GM18867 (cell line): Measurements from ENCODE around the gene PLEKHG2.

Experiments used
- ATAC-seq: cut with Tn5 transposase; IDR thresholded peaks from one replicate; pipeline ENCODE4 v1.9.1; 2021; ENCODE audit warnings: mild to moderate bottlenecking, moderate library complexity; ENCODE audit not compliant: unreplicated experiment

Gene PLEKHG2

GRCh38 chr19:39406656-39407409 is 5.6 kb upstream of the PLEKHG2 start, which contains the start of gene ZFP36:
Gene ZFP36, plus strand, starts transcription at chr19:39406847. Its CDS starts 58 bp downstream, at chr19:39406905.
- no peak for ATAC-seq

- ATAC-seq = no peak
Observed at GRCh38 chr19:39407410-39407659, 5.1 kb upstream of the PLEKHG2 start.

- ATAC-seq = no peak
Observed at GRCh38 chr19:39407660-39408391, 4.6 kb upstream of the PLEKHG2 start.

GRCh38 chr19:39408392-39409207 is 3.9 kb upstream of the PLEKHG2 start:
- ATAC-seq = no peak

GRCh38 chr19:39409208-39410016 is 3.1 kb upstream of the PLEKHG2 start:
- no peak for ATAC-seq

- peak; percentile 14 for ATAC-seq
Observed at GRCh38 chr19:39410017-39410830, 2.2 kb upstream of the PLEKHG2 start.

- no peak for ATAC-seq
Observed at GRCh38 chr19:39410831-39411080, 1.7 kb upstream of the PLEKHG2 start.

GRCh38 chr19:39411081-39411831 is 1.2 kb upstream of the PLEKHG2 start:
- no peak for ATAC-seq

GRCh38 chr19:39411832-39412099 is 703 bp upstream of the PLEKHG2 start:
- peak; percentile 19 for ATAC-seq

- ATAC-seq = no peak
Observed at GRCh38 chr19:39412867-39413271, 400 bp downstream of the PLEKHG2 start.

- no peak for ATAC-seq
Observed at GRCh38 chr19:39413272-39413910, 922 bp downstream of the PLEKHG2 start.

GRCh38 chr19:39413911-39414608 is 1.6 kb downstream of the PLEKHG2 start:
- ATAC-seq = no peak

GRCh38 chr19:39415111-39416046 is 2.9 kb downstream of the PLEKHG2 start:
- ATAC-seq = no peak

GRCh38 chr19:39416152-39417120 is 4.0 kb downstream of the PLEKHG2 start:
- ATAC-seq = no peak

- ATAC-seq = no peak
Observed at GRCh38 chr19:39417463-39418181, 5.2 kb downstream of the PLEKHG2 start.

GRCh38 chr19:39419003-39419402 is 6.5 kb downstream of the PLEKHG2 start:
- ATAC-seq = no peak
